ENCODE results near the gene MEIS1.

MEIS1 gene

GRCh38 chr2:66541646-66542045, 106.7 kb downstream of the MEIS1 start:
- DNase-seq: no peak

- no peak for DNase-seq
These were observed 108.4 kb downstream of the MEIS1 start for GRCh38 chr2:66543257-66543767.

- no peak for DNase-seq
These were observed 109.3 kb downstream of the MEIS1 start for GRCh38 chr2:66544258-66544657.

- DNase-seq: no peak
These were observed 110.3 kb downstream of the MEIS1 start for GRCh38 chr2:66545258-66545657.

- DNase-seq: no peak
These were observed 112.2 kb downstream of the MEIS1 start for GRCh38 chr2:66547118-66547517.

GRCh38 chr2:66547887-66548286, 113.0 kb downstream of the MEIS1 start:
- DNase-seq: no peak

GRCh38 chr2:66548422-66548821, 113.5 kb downstream of the MEIS1 start:
- no peak for DNase-seq

- no peak for DNase-seq
These were observed 115.9 kb downstream of the MEIS1 start for GRCh38 chr2:66550826-66551225.

- no peak for DNase-seq
These were observed 118.4 kb downstream of the MEIS1 start for GRCh38 chr2:66553370-66553769.

- DNase-seq: no peak
These were observed 120.2 kb downstream of the MEIS1 start for GRCh38 chr2:66555091-66555490.

- no peak for DNase-seq
These were observed 120.8 kb downstream of the MEIS1 start for GRCh38 chr2:66555501-66556324.

- DNase-seq: no peak
These were observed 124.7 kb downstream of the MEIS1 start for GRCh38 chr2:66559672-66560071.

- DNase-seq: no peak
These were observed 125.8 kb downstream of the MEIS1 start for GRCh38 chr2:66560683-66561082.

- no peak for DNase-seq
These were observed 126.8 kb downstream of the MEIS1 start for GRCh38 chr2:66561645-66562303.

GRCh38 chr2:66562304-66562685, 127.4 kb downstream of the MEIS1 start:
- no peak for DNase-seq

GRCh38 chr2:66563473-66563872, 128.5 kb downstream of the MEIS1 start:
- no peak for DNase-seq

GRCh38 chr2:66565291-66565690, 130.4 kb downstream of the MEIS1 start:
- no peak for DNase-seq

- no peak for DNase-seq
These were observed 131.9 kb downstream of the MEIS1 start for GRCh38 chr2:66566726-66567399.

- no peak for DNase-seq
These were observed 132.8 kb downstream of the MEIS1 start for GRCh38 chr2:66567729-66568128.

- DNase-seq: no peak
These were observed 133.8 kb downstream of the MEIS1 start for GRCh38 chr2:66568650-66569300.

GRCh38 chr2:66569321-66569851, 134.5 kb downstream of the MEIS1 start:
- DNase-seq: no peak

GRCh38 chr2:66569974-66570373, 135.0 kb downstream of the MEIS1 start:
- DNase-seq: no peak

- no peak for DNase-seq
These were observed 135.5 kb downstream of the MEIS1 start for GRCh38 chr2:66570471-66570870.

All from CD4-positive, alpha-beta T cell treated with Interleukin-21 for 1 hour (primary cell).